Measurements from ENCODE around the gene FILIP1L.

FILIP1L gene

DNA sequence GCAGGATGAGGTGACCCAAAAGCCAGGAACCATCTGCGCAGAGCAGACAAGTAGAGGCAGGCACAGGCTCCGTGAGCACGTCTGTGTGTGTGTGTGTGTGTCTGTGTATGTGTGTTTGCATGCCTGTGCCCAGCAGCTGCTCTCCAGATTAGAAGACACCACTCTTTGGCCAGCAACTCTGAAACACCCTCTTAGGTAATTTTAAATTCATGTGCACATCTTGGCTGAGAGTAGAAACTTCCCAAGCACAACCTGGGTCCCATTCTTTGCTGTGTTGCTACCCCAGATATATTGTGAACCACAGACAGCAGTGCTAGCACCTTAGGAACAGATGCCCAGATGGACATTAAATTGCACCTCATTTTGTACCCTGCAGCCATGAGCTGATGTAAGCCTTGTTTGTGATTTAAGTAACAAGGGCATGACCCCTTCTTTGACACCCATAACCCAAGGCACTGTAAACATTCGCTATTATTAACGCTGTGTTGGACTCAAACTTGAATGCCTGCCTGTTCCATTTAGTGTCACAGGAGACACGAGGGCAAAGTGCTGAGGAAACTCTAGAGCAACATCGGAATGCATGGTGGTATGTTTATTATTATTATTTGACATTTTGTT, at the start of gene FILIP1L:
TSS of gene FILIP1L (minus strand) at position 89 of the 618 bp plus-strand sequence.
- no peaks in the 10 kb centered on the region for H4K20me1 ChIP-seq (ENCODE audit: insufficient read depth, low read length)

DNA sequence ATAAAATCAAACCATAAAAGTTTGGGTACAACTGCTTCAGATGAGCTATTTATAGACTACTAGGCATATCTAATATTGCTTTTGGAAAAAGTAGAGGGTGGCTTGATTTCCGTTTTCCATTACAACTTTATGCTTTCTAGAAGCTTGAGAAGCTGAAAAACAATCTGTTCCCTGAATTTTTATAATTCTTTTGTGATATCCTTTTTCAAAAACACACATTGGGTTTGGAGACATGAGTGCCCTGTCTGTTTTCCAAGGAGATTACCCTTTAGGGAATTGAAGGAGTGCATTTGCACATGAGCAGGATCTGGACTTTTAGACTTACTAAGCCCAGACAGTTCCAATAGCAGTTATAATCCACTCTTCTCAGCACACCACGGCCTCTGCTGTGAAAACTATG, 49.5 kb upstream of the FILIP1L start:
- Histone ChIP-seq H3K27ac (ENCODE audit: low read length) (no peak overlapping the region), H2AFZ (ENCODE audit: low read length) (no peak overlapping the region), H3K36me3 (replicated peaks; ENCODE audit: insufficient read depth, low read length) (no peaks in the 10 kb centered on the region), H3K79me2 (ENCODE audit: low read length) (no peaks in the 10 kb centered on the region), H3K4me2 (ENCODE audit: low read depth, low read length) (no peak overlapping the region), H3F3A (ENCODE audit: insufficient read depth, low read length) (no peaks in the 10 kb centered on the region), H4K20me1 (ENCODE audit: insufficient read depth, low read length) (no peaks in the 10 kb centered on the region), H3K9ac (ENCODE audit: low read length) (no peak overlapping the region), H3K9me2 (replicated peaks; ENCODE audit: insufficient read depth, low read length) (no peaks in the 10 kb centered on the region), H3K27me3 (replicated peaks; ENCODE audit: insufficient read depth, low read length) (no peaks in the 10 kb centered on the region), H3K4me1 (ENCODE audit: low read length) (no peaks in the 10 kb centered on the region), H3K9me3 (replicated peaks; ENCODE audit: insufficient read depth, low read length) (no peaks in the 10 kb centered on the region), H3K4me3 (ENCODE audit: low read length) (no peak overlapping the region)
- no peak for DNase-seq
- TF ChIP-seq, protein P1, sequence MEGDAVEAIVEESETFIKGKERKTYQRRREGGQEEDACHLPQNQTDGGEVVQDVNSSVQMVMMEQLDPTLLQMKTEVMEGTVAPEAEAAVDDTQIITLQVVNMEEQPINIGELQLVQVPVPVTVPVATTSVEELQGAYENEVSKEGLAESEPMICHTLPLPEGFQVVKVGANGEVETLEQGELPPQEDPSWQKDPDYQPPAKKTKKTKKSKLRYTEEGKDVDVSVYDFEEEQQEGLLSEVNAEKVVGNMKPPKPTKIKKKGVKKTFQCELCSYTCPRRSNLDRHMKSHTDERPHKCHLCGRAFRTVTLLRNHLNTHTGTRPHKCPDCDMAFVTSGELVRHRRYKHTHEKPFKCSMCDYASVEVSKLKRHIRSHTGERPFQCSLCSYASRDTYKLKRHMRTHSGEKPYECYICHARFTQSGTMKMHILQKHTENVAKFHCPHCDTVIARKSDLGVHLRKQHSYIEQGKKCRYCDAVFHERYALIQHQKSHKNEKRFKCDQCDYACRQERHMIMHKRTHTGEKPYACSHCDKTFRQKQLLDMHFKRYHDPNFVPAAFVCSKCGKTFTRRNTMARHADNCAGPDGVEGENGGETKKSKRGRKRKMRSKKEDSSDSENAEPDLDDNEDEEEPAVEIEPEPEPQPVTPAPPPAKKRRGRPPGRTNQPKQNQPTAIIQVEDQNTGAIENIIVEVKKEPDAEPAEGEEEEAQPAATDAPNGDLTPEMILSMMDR (IDR thresholded peaks at IDR 0.05; ENCODE audit: low read length), result no peak
- TF ChIP-seq EZH2 (optimal IDR thresholded peaks at IDR 0.05; ENCODE audit: low read depth, low read length), result no peak
- TF ChIP-seq EZH2phosphoT487 (IDR thresholded peaks at IDR 0.05; ENCODE audit: low read length), result no peak

More for the DNA sequence above, at the start of gene FILIP1L:
- Histone ChIP-seq H3K27me3 (replicated peaks; ENCODE audit: insufficient read depth, low read length) (no peaks in the 10 kb centered on the region), H3K79me2 (ENCODE audit: low read length) (no peaks in the 10 kb centered on the region), H2AFZ (ENCODE audit: low read length) (no peak within 1 kb of the TSS), H3K4me1 (ENCODE audit: low read length) (no peaks in the 10 kb centered on the region), H3K4me3 (ENCODE audit: low read length) (no peak within 1 kb of the TSS), H3K27ac (ENCODE audit: low read length) (no peak within 1 kb of the TSS), H3K9ac (ENCODE audit: low read length) (no peak within 1 kb of the TSS), H3K4me2 (ENCODE audit: low read depth, low read length) (no peak within 1 kb of the TSS), H3K9me2 (replicated peaks; ENCODE audit: insufficient read depth, low read length) (no peaks in the 10 kb centered on the region), H3K36me3 (replicated peaks; ENCODE audit: insufficient read depth, low read length) (no peaks in the 10 kb centered on the region), H3F3A (ENCODE audit: insufficient read depth, low read length) (no peaks in the 10 kb centered on the region), H3K9me3 (replicated peaks; ENCODE audit: insufficient read depth, low read length) (no peaks in the 10 kb centered on the region)
- TF ChIP-seq, protein P1 (IDR thresholded peaks at IDR 0.05; ENCODE audit: low read length), result no peak
- TF ChIP-seq EZH2phosphoT487 (IDR thresholded peaks at IDR 0.05; ENCODE audit: low read length) (no peak), EZH2 (optimal IDR thresholded peaks at IDR 0.05; ENCODE audit: low read depth, low read length) (no peak)
- no peak for DNase-seq

DNA sequence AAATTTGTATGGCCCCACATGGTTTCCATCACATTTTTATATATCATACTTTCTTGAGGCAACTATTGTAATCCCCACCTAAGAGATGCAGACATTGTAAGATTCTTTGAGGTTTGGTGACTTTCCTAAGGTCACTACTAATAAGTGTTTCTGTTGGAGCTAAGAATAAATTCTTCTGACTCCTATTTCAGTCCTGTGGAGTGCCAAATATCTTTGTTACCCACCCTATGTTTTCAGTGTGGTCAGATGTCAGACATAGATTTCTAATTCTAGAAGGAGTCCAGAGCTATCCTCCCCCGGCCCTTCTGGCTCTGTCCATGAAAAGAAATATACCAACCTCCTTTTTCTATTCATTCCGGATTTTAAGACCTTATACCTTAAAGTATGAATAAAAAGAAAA, 46.2 kb upstream of the FILIP1L start:
- no peak overlapping the region for H3K4me3 ChIP-seq (ENCODE audit: low read length)
- no peaks in the 10 kb centered on the region for H4K20me1 ChIP-seq (ENCODE audit: insufficient read depth, low read length)
- TF ChIP-seq, protein P1 (IDR thresholded peaks at IDR 0.05; ENCODE audit: low read length), result no peak
- no peak for TF ChIP-seq EZH2 (optimal IDR thresholded peaks at IDR 0.05; ENCODE audit: low read depth, low read length)
- TF ChIP-seq EZH2phosphoT487 (IDR thresholded peaks at IDR 0.05; ENCODE audit: low read length), result no peak
- H3K79me2 ChIP-seq (ENCODE audit: low read length), result no peaks in the 10 kb centered on the region
- H3K9me3 ChIP-seq (replicated peaks; ENCODE audit: insufficient read depth, low read length), result no peaks in the 10 kb centered on the region
- DNase-seq, result no peak
- no peaks in the 10 kb centered on the region for H3K36me3 ChIP-seq (replicated peaks; ENCODE audit: insufficient read depth, low read length)
- no peak overlapping the region for H3K27ac ChIP-seq (ENCODE audit: low read length)
- H2AFZ ChIP-seq (ENCODE audit: low read length), result no peak overlapping the region
- no peaks in the 10 kb centered on the region for H3K27me3 ChIP-seq (replicated peaks; ENCODE audit: insufficient read depth, low read length)
- H3K9ac ChIP-seq (ENCODE audit: low read length), result no peak overlapping the region
- H3K4me1 ChIP-seq (ENCODE audit: low read length), result no peaks in the 10 kb centered on the region
- no peaks in the 10 kb centered on the region for H3F3A ChIP-seq (ENCODE audit: insufficient read depth, low read length)
- H3K4me2 ChIP-seq (ENCODE audit: low read depth, low read length), result no peak overlapping the region
- H3K9me2 ChIP-seq (replicated peaks; ENCODE audit: insufficient read depth, low read length), result no peaks in the 10 kb centered on the region

All from MM.1S (cell line).